GM21447 (cell line): ENCODE measurements around the gene CYS1.
"Not testable (repeated sequence)": the region's sequence is repeated elsewhere in the genome, so short reads cannot be mapped to it uniquely, and the experiment has no call there.

ENCODE experiments used
- ATAC-seq: cut with Tn5 transposase; IDR thresholded peaks from one replicate; pipeline ENCODE4 v1.9.1; 2021; ENCODE audit not compliant: unreplicated experiment

Gene CYS1, protein sequence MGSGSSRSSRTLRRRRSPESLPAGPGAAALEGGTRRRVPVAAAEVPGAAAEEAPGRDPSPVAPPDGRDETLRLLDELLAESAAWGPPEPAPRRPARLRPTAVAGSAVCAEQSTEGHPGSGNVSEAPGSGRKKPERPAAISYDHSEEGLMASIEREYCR

DNA sequence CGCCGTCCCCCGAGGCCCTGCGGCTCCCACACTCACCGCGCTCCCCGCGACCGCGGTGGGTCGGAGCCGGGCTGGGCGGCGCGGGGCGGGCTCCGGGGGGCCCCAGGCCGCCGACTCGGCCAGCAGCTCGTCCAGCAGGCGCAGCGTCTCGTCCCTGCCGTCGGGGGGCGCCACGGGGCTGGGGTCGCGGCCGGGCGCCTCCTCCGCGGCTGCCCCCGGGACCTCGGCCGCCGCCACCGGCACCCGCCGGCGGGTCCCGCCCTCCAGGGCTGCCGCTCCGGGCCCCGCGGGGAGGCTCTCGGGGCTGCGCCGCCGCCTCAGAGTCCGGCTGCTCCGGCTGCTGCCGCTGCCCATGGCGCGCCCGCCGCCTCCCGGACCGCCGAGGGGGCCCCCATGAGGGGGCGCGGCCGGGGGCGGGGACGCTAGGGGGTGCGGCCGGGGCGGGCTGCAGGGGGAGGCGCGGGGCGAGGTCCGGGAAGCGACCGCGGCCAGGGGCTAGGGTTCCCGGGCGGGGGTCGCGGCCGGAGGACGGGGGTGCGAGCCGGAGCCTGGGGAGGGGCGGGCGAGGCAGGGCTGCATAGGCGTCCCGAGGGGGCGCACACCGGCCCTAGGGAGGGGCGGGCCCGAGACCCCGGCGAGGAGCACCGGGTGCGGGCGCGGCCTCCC lies at the start of gene CYS1:
CYS1 (minus strand) TSS at position 542 of the 666 bp plus-strand sequence; CDS start at position 354, 188 bp downstream.
- no peak for ATAC-seq

DNA sequence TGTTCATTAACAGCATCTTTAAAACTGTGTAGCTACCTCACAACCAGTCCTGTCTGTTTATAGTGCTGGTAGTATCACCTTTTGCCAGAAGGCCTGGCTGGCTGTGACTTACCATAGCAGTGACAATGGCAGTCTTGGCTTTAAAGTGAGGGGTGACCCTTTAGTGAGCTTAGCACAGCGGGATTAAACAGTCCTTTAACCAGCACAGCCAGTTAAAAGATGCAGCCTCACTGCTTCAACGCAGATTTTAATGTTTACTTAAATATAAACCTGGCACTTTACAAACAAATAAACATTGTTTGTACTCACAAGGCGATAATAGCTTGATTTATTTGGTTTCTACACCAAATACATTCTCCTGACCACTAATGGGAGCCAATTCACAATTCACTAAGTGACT lies 49.3 kb upstream of the CYS1 start:
- no peak for ATAC-seq

DNA sequence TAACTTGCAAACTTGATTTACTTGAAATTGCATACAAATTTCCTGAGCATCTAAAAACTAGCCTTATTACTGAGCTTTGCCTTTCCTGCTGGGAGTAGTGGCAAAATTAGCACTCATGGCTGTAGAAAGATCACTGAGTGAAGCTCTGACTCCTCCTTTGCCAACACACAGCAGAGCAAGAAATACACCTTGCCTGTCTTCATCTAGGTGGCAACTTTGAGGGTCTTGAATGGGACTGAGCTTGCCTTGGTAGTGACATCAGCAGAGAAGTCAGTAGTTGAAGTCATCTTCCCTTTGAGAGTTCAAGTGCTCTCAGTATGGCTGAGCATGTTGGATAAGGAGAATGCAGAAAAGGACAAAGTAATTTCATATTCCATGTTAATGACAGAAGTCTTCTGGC lies 48.2 kb upstream of the CYS1 start:
- ATAC-seq = no peak

DNA sequence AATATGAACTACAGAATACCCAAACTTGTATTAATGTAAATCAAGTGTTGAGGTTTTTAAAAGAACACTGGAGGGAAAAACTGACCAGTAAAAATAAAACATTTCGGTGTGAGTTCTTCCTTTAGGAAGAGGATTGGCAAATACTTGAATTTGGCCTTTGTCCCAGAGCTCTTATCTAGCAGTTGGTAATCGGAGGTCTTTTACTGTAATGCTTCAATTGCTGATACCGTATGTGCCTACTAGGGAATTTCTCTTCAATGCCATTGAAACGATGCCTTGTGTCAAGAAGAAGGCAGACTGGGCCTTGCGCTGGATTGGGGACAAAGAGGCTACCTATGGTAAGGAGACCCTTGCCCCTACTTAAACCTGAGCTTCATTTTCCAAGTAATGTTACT lies 46.4 kb upstream of the CYS1 start:
- ATAC-seq = no peak

DNA sequence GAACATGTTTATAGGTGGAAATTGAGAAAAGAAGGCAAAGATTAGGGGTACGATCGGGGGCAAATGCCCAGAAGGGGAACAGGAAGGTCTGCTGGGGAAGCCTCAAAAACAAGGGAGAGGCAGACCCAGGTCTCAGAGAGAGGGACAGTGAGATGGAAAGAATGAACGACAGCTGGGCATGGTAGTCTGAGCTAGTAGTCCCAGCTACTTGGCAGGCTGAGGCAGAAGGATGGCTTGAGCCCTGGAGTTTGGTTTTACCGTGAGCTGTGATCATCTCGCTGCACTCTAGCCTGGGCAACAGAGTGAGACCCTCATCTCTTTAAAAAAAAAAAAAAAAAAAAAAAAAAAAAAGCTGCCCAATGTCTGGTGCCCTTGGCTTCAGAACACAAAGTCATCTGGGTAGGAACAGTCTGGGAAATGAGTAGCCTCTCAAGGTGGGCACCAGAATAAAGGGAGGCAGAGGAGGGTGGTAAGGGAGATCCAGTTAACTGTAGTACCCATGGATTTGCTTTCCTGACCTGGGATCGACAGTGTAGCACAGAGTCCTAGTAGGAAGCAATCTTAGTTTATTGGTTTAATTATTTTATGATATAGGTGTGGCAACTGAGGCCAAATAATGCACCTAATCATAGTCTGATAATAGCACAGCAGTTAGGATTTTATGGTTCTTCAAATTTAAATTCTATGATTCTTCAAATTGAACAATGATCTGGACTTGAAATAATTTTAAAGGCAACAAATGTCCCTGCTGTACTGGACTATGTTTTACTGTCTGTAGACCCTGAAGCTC lies 45.8 kb upstream of the CYS1 start:
- ATAC-seq = no peak

DNA sequence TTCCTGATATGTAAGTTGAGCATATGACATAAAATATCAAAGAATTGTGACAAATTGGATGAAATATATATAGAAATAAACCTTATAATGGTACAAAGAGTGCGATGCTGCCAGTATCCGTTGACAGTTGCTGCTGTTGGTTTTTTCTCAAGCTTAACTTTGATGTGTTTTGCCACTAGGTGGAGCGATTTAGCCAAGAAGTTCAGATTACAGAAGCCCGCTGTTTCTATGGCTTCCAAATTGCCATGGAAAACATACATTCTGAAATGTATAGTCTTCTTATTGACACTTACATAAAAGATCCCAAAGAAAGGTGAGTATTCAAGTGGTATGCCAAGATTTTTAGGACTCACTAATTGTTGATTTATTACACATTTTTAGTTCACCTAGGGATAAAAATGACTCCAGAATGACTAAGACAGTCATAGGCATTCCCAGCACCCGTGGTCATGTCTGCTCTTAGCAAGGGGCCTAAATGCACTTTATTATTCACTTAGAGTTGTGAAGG lies 44.4 kb upstream of the CYS1 start:
- ATAC-seq = no peak

DNA sequence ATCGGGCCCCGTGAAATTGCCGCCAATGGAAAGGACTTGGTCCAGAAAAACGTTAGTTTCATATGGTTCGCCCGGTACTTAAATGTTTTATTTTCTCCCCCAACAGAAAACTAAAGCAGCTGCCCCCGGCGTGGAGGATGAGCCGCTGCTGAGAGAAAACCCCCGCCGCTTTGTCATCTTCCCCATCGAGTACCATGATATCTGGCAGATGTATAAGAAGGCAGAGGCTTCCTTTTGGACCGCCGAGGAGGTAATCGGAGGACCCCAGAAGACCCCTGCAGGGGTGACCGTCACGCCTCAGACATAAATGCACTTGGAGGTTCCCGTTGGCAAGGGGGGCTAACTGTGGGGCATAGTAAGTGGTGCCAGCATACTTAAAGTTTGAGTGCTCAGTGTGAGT lies 43.1 kb upstream of the CYS1 start:
- no peak for ATAC-seq

DNA sequence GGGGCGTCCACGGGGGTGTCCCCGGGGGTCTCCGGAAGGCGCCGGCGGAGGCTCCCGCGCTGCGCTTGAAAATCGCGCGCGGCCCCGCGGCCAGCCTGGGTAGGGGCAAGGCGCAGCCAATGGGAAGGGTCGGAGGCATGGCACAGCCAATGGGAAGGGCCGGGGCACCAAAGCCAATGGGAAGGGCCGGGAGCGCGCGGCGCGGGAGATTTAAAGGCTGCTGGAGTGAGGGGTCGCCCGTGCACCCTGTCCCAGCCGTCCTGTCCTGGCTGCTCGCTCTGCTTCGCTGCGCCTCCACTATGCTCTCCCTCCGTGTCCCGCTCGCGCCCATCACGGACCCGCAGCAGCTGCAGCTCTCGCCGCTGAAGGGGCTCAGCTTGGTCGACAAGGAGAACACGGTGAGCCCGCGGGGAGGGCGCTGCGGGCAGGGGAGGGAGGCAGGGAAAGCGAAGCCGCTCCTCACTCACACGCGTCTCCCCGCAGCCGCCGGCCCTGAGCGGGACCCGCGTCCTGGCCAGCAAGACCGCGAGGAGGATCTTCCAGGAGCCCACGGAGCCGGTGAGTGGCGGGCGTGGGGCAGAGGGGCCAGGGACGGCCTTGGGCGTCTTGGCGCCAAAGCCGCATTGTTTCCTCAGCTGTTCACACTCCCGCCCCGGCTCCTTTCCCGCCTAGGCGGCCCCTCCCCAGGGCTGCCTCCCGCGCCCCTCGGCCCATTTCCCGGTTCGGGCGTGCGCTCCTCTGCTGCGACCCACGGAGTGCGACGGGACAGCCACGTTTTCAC lies 42.5 kb upstream of the CYS1 start, which contains the start of gene RRM2:
RRM2 (plus strand) TSS at position 240 of the 781 bp plus-strand sequence; CDS start at position 300, 60 bp downstream.
- peak; percentile 55 for ATAC-seq

DNA sequence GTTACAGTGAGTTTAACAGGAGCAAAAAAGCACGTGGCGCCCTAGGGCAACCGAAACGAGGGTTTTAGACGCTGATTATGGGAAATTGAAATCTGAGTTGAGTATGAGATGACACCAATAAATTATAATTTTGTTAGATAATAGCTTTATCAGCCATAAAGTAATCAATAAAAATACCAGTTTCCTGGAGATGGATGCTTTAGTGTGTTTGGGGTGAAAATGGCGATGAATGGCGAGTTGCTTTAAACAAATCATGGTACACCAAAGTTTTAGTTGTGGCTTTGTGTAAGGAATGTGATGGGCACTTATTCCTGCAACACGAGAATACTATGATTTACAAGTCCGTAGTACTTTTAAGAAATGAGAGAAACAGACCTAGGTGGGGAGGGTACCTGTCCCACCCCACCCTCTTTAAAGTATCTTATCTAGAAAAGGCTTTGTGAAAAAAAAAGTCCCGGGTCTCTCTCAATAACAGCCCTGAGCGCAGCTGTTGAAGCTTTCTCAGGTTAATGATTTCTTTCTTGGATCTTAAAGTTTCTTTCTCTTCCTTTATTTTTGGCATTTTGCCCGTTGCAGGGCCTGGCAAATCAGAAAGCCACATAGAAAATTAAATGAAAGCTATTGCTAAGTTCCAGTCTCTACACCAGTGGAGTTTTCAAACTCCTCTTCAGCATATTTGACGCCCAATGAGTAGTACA lies 40.8 kb upstream of the CYS1 start:
- no peak for ATAC-seq

DNA sequence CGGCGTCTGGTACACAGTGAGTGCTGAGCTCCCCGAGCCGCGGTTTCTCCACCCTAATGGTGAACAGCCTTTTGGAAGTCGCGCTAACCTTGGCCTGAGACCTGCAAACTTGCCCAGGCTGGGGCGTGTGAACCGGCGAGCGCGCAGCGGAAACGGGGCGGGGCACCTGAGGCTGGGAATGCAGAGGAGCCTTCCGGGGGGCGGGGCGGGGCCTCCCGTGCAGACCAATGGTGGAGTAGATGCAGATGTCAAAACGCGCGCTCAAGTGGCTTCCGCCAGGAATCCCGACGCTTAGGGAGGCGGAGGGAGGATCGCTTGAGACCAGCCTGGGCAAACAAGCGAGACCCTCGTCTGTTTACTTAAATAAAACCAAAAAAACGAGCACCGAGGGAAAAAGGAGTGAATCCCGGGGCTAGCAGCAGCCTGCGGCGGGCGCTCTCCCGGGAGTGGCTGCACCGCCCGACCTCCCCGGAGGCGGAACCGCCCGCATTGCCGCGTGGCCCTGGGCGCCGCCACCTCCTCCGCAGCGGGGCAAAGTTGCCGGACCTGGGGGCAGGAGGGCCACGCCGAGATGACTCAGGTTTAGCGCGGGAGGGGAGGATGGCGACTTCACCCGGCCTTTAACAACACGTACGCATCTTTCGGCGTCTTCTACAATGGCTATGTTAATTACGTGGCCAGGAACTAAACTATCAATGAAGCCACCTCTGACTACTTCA lies 40.1 kb upstream of the CYS1 start:
- peak; percentile 54 for ATAC-seq

DNA sequence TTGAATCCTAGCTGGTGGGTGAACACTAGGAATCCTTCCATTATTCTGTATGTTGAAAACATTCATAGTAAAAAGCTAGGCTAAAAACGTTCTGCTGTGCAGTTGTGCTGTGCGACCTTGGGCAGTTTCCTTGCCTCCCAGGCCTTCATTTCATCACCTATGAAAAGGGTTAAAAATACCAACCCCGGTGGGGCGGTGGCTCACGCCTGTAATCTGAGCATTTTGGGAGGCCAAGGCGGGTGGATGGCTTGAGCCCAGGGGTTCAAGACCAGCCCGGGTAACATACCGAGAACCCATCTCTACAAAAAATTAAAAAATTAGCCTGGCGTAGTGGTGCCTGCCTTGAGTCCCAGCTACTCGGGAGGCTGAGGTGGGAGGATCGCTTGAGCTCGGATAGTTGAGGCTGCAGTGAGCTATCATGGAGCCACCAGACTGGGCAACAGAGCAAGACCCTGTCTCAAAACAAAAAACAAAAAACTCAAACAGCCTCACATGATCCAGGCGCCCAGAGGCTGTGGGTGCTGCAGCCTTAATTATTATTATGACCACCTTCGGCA lies 39.5 kb upstream of the CYS1 start:
- no peak for ATAC-seq

DNA sequence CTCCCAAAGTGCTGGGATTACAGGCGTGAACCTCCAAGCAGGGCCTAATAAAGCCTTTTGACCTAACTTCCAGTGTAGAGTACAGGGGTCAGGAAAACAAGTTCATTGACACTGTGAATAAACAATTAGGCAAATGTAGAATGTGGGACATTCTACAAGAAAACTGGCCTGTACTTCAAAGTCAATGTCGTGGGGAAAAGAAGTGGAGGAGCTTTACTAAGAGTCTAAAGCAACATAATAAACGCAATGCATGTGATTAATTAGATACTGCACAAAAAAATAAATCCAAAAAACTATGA lies 38.8 kb upstream of the CYS1 start:
- ATAC-seq = no peak

DNA sequence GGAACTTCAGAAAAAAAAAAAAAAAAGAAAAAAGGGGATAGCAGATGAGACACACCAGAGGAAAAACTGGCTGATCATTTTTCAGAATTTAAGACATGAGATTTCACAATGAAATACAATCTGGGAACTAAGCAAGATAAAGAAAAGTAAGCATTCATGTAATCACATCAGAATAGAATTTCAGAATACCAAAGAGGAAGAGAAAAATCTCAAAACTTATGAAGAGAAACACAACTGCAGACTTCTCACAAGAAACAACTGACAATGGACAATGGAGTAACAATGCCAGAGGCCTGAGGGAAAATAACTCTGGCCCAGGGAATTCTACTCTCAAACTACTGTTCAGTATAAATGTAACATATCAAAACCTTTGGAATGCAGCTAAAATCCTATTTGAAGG lies 29.1 kb upstream of the CYS1 start:
- ATAC-seq = no peak

DNA sequence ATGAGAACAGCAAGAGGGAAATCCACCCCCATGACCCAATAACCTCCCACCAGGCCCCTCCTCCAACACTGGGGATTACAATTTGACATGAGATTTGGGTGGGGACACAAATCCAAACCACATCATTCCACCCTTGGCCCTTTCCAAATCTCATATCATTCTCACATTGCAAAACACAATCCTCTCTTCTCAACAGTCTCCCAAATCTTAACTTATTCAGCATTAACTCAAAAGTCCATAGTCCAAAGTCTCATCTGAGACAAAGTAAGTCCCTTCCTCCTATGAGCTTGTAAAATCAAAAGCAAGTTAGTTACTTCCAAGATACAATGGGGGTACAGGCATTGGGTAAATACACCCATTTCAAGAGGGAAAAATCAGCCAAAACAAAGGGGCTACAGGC lies 24.7 kb upstream of the CYS1 start:
- ATAC-seq = not testable (repeated sequence)

DNA sequence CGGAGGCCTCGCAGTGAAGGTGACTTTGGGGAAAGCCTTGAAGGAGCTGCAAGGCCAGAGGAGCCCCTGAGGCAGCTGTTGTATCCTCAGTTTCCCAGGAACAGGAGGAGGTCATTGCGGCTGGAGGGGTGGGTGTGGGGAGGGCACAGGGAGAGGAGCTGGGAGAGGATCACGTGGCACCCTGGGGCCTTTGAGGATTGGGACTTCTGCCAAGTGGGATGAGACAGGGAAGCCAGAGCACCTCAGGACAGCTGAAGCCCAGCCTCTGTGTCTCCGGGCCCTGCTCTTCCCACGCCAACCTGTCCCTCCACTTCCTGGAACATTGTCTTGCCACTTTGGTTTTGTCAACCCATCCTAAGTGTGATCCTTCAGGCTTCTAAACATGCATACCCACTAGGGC lies 23.0 kb upstream of the CYS1 start:
- no peak for ATAC-seq

DNA sequence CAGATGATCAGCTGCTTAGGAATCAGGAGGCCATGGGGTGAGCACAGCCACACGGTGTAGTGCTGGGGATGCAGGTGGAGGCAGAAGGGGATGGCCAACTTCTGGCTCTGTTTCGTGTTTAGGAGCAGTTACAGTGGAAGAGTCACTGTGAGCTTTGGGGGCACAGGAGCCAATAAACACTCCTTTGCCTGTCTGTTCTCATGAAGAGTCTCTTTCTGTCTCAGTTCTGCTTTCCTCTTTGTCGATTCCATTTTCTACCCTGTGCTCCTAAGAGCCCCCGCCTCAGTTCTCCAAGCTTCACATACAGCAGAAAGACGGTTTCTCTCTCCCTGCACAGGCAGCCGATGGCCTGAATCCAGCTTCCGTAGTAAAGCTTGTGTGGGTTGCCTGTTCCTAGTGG lies 21.3 kb upstream of the CYS1 start:
- ATAC-seq = no peak

DNA sequence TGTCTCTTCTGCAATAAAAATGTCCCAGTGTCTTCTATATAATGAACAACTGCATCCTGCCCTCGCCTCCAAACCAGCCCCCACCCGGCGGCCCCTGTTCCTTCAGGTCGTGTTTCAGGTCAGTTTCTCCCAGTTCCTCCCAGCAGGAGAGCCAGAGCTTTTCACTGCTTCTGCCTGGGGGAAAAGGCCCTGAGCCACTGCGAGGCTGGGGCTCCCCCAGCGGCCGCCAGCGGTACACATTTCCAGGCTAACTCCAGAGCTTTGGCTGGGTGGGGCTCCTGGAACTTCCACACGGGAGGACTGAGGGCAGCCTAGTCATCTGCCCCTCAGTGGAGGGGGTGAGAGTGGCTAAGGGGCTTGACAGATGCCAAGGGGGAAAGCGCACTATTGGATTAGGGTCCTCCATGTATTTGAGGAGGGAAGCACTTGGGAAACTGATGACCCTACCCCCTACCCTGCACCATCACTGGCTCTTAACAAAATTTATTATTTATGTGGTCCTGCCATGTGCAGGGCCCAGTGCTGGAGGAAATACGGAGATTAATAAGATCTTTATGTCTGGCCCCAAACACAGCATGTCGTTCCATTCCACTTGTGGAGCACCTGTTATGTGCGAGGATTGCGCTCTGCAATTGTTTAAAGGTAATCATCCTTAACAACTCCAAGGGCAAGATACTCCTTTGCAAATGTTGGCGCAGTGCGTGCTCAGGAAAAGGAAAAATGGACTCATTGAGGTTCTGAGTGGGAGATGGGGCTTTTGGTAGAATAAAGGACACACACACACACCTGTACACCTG lies 17.3 kb upstream of the CYS1 start:
- ATAC-seq = peak; percentile 90

DNA sequence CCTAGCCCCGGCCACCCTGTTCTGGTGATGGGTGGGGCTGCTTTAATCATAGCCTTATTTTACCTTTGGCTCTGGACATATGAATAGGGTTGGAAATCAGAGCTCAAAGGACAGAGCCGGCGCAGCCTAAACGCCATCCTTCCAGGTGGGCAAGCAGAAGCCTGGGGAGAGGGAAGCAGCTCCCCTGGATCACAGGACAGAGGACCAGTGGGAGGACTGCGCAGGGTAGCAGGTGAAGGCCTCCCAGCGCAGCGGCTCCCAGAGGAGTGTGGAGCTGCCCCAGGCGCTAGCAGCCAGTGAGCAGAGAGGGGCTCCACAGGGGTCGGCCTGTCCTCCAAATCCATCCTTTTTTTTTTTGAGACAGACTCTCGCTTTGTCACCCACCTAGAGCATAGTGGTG lies 16.4 kb upstream of the CYS1 start:
- no peak for ATAC-seq

DNA sequence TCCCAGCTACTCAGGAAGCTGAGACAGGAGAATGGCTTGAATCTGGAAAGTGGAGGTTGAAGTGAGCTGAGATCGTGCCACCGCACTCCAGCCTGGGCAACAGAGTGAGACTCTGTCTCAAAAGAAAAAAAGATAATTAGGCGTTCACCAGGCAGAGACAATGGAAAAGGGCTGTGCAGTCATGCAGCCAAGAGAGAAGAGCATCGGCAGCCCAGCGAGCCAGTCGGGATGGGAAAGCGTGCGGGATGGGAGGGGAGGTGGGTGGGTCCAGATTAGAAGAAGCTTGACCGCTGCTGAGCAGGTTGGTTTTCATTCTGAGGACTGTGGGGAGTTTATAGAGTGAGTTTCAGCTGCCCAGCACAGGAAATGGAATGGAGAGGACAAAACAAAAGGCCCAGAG lies 15.0 kb upstream of the CYS1 start:
- ATAC-seq = no peak
